ENCODE data around the gene PCDHGC3. TPM values are rescaled to one million over a fixed set of nuclear protein-coding genes. Genes with fewer than 3 reads are reported as not detected.

The PCDHGC3 gene
- total and polyA plus RNA-seq, 3 donors from 2014 or later, result 14.5 to 61.1 (median 29.4) TPM

GRCh38 chr5:141478321-141478945 lies 2.7 kb downstream of the PCDHGC3 start:
- DNase-seq, result no peak
- peaks cover 14% of the 10 kb centered on the region for H3K4me1 ChIP-seq
- 28 to 39% methylated on average over 9 to 17 of the region's 20 CpGs for WGBS, 2 donors
- H3K9me3 ChIP-seq, result no peaks in the 10 kb centered on the region
- no peak overlapping the region for H3K27ac ChIP-seq
- H3K36me3 ChIP-seq (ENCODE audit: low read depth, missing control alignments), result no peaks in the 10 kb centered on the region
- H3K4me3 ChIP-seq, result no peak overlapping the region
- H3K27me3 ChIP-seq, result no peaks in the 10 kb centered on the region
- TF ChIP-seq CTCF (IDR thresholded peaks at IDR 0.05), result no peak
- TF ChIP-seq POLR2A (IDR thresholded peaks at IDR 0.05), result no peak
- intact Hi-C loops (cut with DNase I; ENCODE audit: low total_unique reads), result loop anchor here (5.0 kb wide), 1 partner anchor 34 kb away; no protein-coding TSS in a partner anchor

- Histone ChIP-seq H3K4me3 (no peak overlapping the region), H3K36me3 (ENCODE audit: low read depth, missing control alignments) (no peaks in the 10 kb centered on the region), H3K4me1 (peaks cover 18% of the 10 kb centered on the region), H3K27me3 (no peaks in the 10 kb centered on the region), H3K27ac (no peak overlapping the region), H3K9me3 (no peaks in the 10 kb centered on the region)
- intact Hi-C loops (cut with DNase I; ENCODE audit: low total_unique reads), result loop anchor here (5.0 kb wide), 1 partner anchor 33 kb away; no protein-coding TSS in a partner anchor
- TF ChIP-seq CTCF (IDR thresholded peaks at IDR 0.05) (no peak), POLR2A (IDR thresholded peaks at IDR 0.05) (no peak)
- DNase-seq, result no peak
These were observed 4.0 kb downstream of the PCDHGC3 start for GRCh38 chr5:141479776-141480175.

GRCh38 chr5:141483902-141484301 lies 8.1 kb downstream of the PCDHGC3 start:
- Histone ChIP-seq H3K4me3 (no peak overlapping the region), H3K9me3 (no peaks in the 10 kb centered on the region), H3K36me3 (ENCODE audit: low read depth, missing control alignments) (no peaks in the 10 kb centered on the region), H3K27me3 (no peaks in the 10 kb centered on the region), H3K4me1 (peaks cover 5% of the 10 kb centered on the region), H3K27ac (no peak overlapping the region)
- WGBS, 2 donors, result 36 to 55% methylated on average over 3 of the region's 3 CpGs
- TF ChIP-seq CTCF (IDR thresholded peaks at IDR 0.05) (no peak), POLR2A (IDR thresholded peaks at IDR 0.05) (no peak)
- intact Hi-C loops (cut with DNase I; ENCODE audit: low total_unique reads), result no loop called here
- no peak for DNase-seq

- H3K4me1 ChIP-seq, result peaks cover 5% of the 10 kb centered on the region
- H3K9me3 ChIP-seq, result no peaks in the 10 kb centered on the region
- no peaks in the 10 kb centered on the region for H3K27me3 ChIP-seq
- H3K4me3 ChIP-seq, result no peak overlapping the region
- DNase-seq, result no peak
- no peak overlapping the region for H3K27ac ChIP-seq
- H3K36me3 ChIP-seq (ENCODE audit: low read depth, missing control alignments), result no peaks in the 10 kb centered on the region
- no peak for TF ChIP-seq CTCF (IDR thresholded peaks at IDR 0.05)
- TF ChIP-seq POLR2A (IDR thresholded peaks at IDR 0.05), result no peak
- WGBS, 2 donors, result 33 to 47% methylated on average over 4 of the region's 4 CpGs
- intact Hi-C loops (cut with DNase I; ENCODE audit: low total_unique reads), result no loop called here
These were observed 8.5 kb downstream of the PCDHGC3 start for GRCh38 chr5:141484310-141484640.

GRCh38 chr5:141484641-141485311 lies 9.0 kb downstream of the PCDHGC3 start, which contains the start of gene PCDHGC4:
Gene PCDHGC4 (plus strand): TSS chr5:141485030. CDS start chr5:141485174, 144 bp downstream.
- intact Hi-C loops (cut with DNase I; ENCODE audit: low total_unique reads), result no loop called here
- TF ChIP-seq POLR2A (IDR thresholded peaks at IDR 0.05) (no peak), CTCF (IDR thresholded peaks at IDR 0.05) (no peak)
- H3K4me1 ChIP-seq, result peaks cover 5% of the 10 kb centered on the region

More at GRCh38 chr5:141484641-141485311, 9.0 kb downstream of the PCDHGC3 start, which contains the start of gene PCDHGC4:
- Histone ChIP-seq H3K4me3 (peak within 1 kb of the TSS in 1 of 2 donors; percentile 21), H3K9me3 (no peaks in the 10 kb centered on the region), H3K36me3 (ENCODE audit: low read depth, missing control alignments) (no peaks in the 10 kb centered on the region), H3K27ac (no peak within 1 kb of the TSS), H3K27me3 (no peaks in the 10 kb centered on the region)
- no peak for DNase-seq
- 33 to 36% methylated on average over 38 to 39 of the region's 39 CpGs for WGBS, 2 donors

All from testis (tissue), 3 donors.